Glutamatergic neuron (in vitro differentiated cells): ENCODE measurements around the gene STAP2. TPM values are rescaled to one million over a fixed set of nuclear protein-coding genes. Genes with fewer than 3 reads are reported as not detected.

Experiments
- DNase-seq: peaks from one replicate; pipeline ENCODE4 v3.0.0; 2022
- H3K27ac Mint-ChIP-seq: one replicate; pipeline ENCODE4 v1.8.0; 2020; ENCODE audit warnings: mild to moderate bottlenecking, mixed read lengths, inconsistent platforms; ENCODE audit not compliant: unreplicated experiment
- H3K27me3 Mint-ChIP-seq: one replicate; pipeline ENCODE4 v1.8.0; 2020; ENCODE audit warnings: mild to moderate bottlenecking, moderate library complexity, mixed read lengths, inconsistent platforms; ENCODE audit not compliant: unreplicated experiment
- H3K36me3 Mint-ChIP-seq: one replicate; pipeline ENCODE4 v1.8.0; 2020; ENCODE audit warnings: mild to moderate bottlenecking, mixed read lengths, inconsistent platforms; ENCODE audit not compliant: unreplicated experiment
- H3K4me1 Mint-ChIP-seq: one replicate; pipeline ENCODE4 v1.8.0; 2020; ENCODE audit warnings: mild to moderate bottlenecking, low read depth, mixed read lengths, inconsistent platforms; ENCODE audit not compliant: unreplicated experiment
- H3K4me3 Mint-ChIP-seq: one replicate; pipeline ENCODE4 v1.8.0; 2020; ENCODE audit warnings: mild to moderate bottlenecking, mixed read lengths, inconsistent platforms; ENCODE audit not compliant: unreplicated experiment
- H3K9me3 Mint-ChIP-seq: one replicate; pipeline ENCODE4 v1.8.0; 2020; ENCODE audit warnings: mild to moderate bottlenecking, moderate library complexity, mixed read lengths, inconsistent platforms; ENCODE audit not compliant: unreplicated experiment
- CTCF ChIP-seq: fragments of 200-600 bp; sonication (generic); IDR thresholded peaks from one replicate; pipeline ENCODE4 v1.5.0; 2021; ENCODE audit not compliant: partially characterized antibody, unreplicated experiment
- total RNA-seq: library from RNA; stranded (reverse); fragmentation: NEBNext Ultra II Directional; extraction: Animal tissue kit (Norgen Biotek cat#: 25700); gene quantifications from one replicate; pipeline ENCODE4 v1.2.1, GENCODE V29; 2021; ENCODE audit not compliant: unreplicated experiment

Gene STAP2
- total RNA-seq, 1 donor from 2014 or later, result 18.1 TPM

GRCh38 chr19:4357095-4357797 lies 18.6 kb upstream of the STAP2 start:
- Mint-ChIP-seq H3K27ac (no peak overlapping the region), H3K4me1 (peaks cover 10% of the 10 kb centered on the region), H3K9me3 (peaks cover 7% of the 10 kb centered on the region), H3K36me3 (no peaks in the 10 kb centered on the region), H3K4me3 (no peak overlapping the region), H3K27me3 (peaks cover 11% of the 10 kb centered on the region)
- TF ChIP-seq CTCF, result no peak
- no peak for DNase-seq

GRCh38 chr19:4354897-4355296 lies 16.3 kb upstream of the STAP2 start:
- Mint-ChIP-seq H3K4me1 (no peaks in the 10 kb centered on the region), H3K27me3 (peaks cover 4% of the 10 kb centered on the region), H3K36me3 (no peaks in the 10 kb centered on the region), H3K27ac (no peak overlapping the region), H3K9me3 (peaks cover 1% of the 10 kb centered on the region), H3K4me3 (no peak overlapping the region)
- TF ChIP-seq CTCF, result no peak
- no peak for DNase-seq

GRCh38 chr19:4354282-4354681 lies 15.7 kb upstream of the STAP2 start:
- H3K27me3 Mint-ChIP-seq, result peaks cover 4% of the 10 kb centered on the region
- no peaks in the 10 kb centered on the region for H3K36me3 Mint-ChIP-seq
- DNase-seq, result no peak
- H3K9me3 Mint-ChIP-seq, result peaks cover 1% of the 10 kb centered on the region
- no peak overlapping the region for H3K27ac Mint-ChIP-seq
- H3K4me3 Mint-ChIP-seq, result no peak overlapping the region
- TF ChIP-seq CTCF, result no peak
- no peaks in the 10 kb centered on the region for H3K4me1 Mint-ChIP-seq

GRCh38 chr19:4352701-4353121 lies 14.1 kb upstream of the STAP2 start:
- Mint-ChIP-seq H3K36me3 (no peaks in the 10 kb centered on the region), H3K27ac (no peak overlapping the region), H3K27me3 (peaks cover 1% of the 10 kb centered on the region), H3K4me3 (no peak overlapping the region), H3K4me1 (no peaks in the 10 kb centered on the region), H3K9me3 (peaks cover 1% of the 10 kb centered on the region)
- peak; percentile 95 for TF ChIP-seq CTCF
- DNase-seq, result peak; percentile 75

- Mint-ChIP-seq H3K4me3 (no peak overlapping the region), H3K27ac (no peak overlapping the region), H3K36me3 (no peaks in the 10 kb centered on the region), H3K27me3 (peaks cover 1% of the 10 kb centered on the region), H3K9me3 (no peaks in the 10 kb centered on the region), H3K4me1 (no peaks in the 10 kb centered on the region)
- no peak for TF ChIP-seq CTCF
- no peak for DNase-seq
Observed at GRCh38 chr19:4350726-4351125, 12.1 kb upstream of the STAP2 start.
